ES-I3 (cell line): Measurements from ENCODE around the gene FAM237A.

Source experiments
- H3K36me3 ChIP-seq: 2 replicates; pipeline ENCODE4 v1.6.1; 2013; ENCODE audit warnings: mild to moderate bottlenecking, low read length, control low read depth, moderate library complexity; ENCODE audit not compliant: insufficient read depth
- H3K4me1 ChIP-seq: 2 replicates; pipeline ENCODE4 v1.6.1; 2013; ENCODE audit warnings: mild to moderate bottlenecking, control low read depth, low read length; ENCODE audit not compliant: insufficient read depth
- H3K9ac ChIP-seq: 2 replicates; pipeline ENCODE4 v1.6.1; 2013; ENCODE audit warnings: low read depth, mild to moderate bottlenecking, low read length, moderate library complexity
- H3K9me3 ChIP-seq: 2 replicates; pipeline ENCODE4 v1.6.1; 2013; ENCODE audit warnings: mild to moderate bottlenecking, low read length, moderate library complexity; ENCODE audit not compliant: control insufficient read depth, insufficient read depth

Gene FAM237A

DNA sequence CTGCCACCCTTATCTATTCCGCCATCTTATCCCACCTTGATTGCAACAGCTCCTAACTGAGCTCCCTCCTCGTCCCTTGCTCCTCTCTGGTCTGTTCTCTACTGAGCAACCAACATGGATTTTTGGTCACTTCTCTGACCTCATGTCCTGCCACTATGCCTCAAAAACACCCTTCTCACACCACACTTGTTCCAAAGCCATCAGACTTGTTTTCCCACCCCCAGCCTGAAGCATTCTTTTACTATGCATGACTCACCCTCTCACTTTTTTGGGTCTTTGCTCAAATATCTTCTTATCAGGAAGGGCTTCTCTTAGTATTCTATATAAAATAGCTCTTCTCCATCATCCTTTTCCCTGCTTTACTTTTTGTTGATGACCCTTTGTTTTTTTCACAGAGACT is 2.7 kb upstream of the FAM237A start:
- H3K9ac ChIP-seq = no peak overlapping the region
- no peaks in the 10 kb centered on the region for H3K9me3 ChIP-seq
- no peaks in the 10 kb centered on the region; the same call in 1 of the 2 replicates for H3K4me1 ChIP-seq
- no peaks in the 10 kb centered on the region for H3K36me3 ChIP-seq

DNA sequence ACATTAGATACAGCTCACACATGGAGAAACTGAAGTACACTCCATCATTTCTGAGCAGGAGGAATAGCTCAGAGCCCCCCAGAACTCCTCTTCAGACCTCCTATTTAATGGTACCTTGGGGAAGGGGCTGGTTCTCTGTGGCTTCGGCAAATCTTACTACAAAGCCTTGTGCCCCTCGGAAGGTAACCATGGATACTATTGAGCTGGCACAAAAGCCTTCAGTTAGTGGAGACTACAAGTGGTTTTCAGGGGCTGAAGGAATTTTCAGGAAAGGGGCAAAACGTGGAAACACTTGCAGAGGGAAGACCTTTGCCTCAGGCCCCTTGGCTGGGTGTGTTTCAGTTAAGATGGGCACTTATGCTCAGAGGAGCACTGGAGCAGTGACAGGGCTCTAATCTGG is 1.1 kb upstream of the FAM237A start:
- Histone ChIP-seq H3K9ac (no peak overlapping the region), H3K36me3 (no peaks in the 10 kb centered on the region), H3K9me3 (no peaks in the 10 kb centered on the region), H3K4me1 (no peaks in the 10 kb centered on the region)

DNA sequence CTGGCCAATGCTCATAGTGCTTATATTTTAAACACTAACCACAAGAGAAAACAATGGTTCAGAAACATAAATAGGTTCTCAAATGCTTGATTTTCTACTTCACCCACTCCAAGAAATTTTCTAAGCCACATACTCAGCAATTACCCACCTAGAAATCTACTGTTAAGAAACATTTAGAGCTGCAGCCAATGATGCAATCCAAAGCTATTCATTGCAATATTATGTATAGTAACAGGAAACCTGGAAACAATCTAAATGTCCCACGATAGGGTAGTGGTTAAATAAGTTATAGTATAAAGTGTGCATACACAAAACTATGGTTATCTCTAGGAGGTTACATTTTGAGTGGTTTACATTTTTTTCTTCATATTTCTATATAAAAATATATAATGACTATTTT is 5.7 kb downstream of the FAM237A start:
- Histone ChIP-seq H3K36me3 (no peaks in the 10 kb centered on the region), H3K9ac (no peak overlapping the region), H3K9me3 (no peaks in the 10 kb centered on the region), H3K4me1 (no peaks in the 10 kb centered on the region)

DNA sequence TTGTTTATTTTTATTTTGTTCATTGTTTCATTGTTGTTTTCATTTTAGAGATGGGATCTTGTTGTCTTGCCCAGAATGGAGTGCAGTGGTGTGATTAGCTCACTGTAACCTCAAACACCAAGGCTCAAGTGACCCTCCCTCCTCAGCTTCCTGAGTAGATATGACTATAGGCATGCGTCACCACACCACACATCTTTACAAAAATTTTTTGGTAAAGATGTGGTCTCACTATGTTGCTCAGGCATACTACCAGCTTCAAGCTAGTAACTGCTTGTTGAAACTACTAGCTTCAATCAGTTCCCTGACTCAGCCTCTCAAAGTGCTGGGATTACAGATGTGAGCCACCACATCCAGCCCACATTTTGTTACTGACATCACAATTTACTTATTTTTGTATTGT is 14.8 kb downstream of the FAM237A start:
- no peak overlapping the region for H3K9ac ChIP-seq

DNA sequence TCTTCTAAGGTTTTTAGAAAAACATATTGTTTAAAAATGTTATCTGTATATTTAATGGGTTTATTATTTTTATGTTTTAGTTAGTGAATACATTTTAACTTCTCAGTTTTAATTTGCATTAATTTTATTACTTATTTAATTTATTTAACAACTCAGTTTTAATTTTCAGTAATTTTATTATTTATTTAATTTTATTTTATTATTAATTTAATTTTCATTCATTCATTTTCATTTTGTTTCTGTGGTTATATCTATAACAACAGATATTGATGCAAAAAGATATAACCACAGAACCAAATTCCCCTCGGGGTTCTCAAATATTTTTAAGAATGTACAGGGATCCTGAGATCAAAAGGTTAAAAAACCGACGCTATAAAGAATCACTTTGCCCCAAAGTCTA is 23.0 kb downstream of the FAM237A start:
- H3K4me1 ChIP-seq = peaks cover 2% of the 10 kb centered on the region; the same call in 1 of the 2 replicates
- no peaks in the 10 kb centered on the region for H3K36me3 ChIP-seq
- no peak overlapping the region for H3K9ac ChIP-seq
- no peaks in the 10 kb centered on the region for H3K9me3 ChIP-seq

More for the DNA sequence above, 14.8 kb downstream of the FAM237A start:
- no peaks in the 10 kb centered on the region for H3K36me3 ChIP-seq
- H3K4me1 ChIP-seq = no peaks in the 10 kb centered on the region
- no peaks in the 10 kb centered on the region for H3K9me3 ChIP-seq

DNA sequence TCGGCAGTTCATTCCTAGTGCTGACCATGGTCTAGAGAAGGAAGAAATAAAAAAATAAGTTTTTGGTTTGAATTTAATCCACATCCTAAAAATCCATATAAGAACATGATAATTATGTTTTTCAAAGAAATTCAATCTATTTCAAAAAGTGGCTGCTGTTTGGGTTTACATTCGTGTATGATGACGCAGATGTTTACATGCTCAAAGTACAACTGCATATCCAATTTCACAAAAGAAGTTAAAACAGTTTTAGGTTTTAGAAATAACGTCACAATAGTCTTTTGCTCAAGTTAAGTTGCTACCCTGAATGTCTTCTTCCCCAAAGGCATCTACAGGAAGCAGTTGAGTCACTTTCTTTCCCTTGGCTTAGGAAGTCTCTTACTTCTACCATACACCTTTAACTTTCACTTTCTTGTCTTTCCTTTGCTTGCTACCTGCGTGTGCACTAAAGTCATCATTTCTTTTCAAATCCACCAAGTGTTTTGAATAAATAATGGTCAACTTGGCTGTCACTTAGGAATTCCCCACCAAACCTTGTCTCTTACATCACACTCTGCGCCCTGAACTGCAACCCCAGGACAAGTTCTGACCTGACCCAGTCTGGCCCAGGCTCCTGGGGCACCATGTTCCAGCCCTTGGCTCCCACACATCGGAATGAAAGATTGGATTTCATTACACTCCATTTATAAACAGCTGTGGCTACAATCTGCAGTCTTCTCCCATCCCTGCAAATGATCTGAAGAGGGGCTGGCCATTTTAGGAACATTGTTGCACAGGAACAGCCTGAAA is 28.4 kb downstream of the FAM237A start:
- H3K36me3 ChIP-seq = no peaks in the 10 kb centered on the region
- peaks cover 10% of the 10 kb centered on the region for H3K4me1 ChIP-seq
- H3K9ac ChIP-seq = no peak overlapping the region; the same call in 1 of the 2 replicates
- H3K9me3 ChIP-seq = no peaks in the 10 kb centered on the region

DNA sequence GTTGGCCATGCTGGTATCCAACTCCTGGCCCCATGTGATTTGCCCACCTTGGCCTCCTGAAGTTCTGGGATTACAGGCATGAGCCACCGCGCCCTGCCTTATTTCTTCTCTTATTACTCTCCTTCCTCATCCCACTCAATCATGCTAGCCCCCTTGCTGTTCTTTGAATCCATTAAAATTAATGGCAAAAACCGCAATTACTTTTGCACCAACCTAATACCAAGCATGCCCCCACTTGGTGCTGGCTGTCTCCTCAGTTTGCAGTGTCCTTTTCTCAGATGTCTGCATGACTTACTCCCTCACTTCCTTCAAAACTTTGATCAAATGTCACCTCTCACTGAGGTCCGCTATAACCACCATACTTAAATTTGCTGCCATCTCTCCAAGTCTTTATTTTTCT is 41.3 kb downstream of the FAM237A start:
- no peak overlapping the region for H3K9ac ChIP-seq
- no peaks in the 10 kb centered on the region for H3K4me1 ChIP-seq
- H3K36me3 ChIP-seq = no peaks in the 10 kb centered on the region
- no peaks in the 10 kb centered on the region for H3K9me3 ChIP-seq

DNA sequence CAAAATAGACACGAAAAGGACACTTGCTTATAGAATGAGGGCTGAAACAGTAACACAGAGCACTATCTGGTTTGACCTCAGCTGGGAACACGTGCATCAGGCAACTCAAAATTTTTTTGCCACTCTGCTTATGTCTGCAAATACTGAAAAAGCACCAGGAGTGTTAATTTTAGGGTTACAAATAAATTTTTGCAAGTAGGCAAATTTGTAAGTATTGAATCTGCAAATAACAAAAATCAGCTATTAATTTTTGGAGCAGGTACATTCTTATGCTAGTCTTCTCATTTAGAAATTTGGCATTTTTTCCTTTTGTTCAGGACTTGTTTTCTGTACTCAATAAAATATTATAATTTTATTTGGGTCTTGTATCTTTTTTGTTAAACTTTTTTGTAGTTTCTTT is 46.2 kb downstream of the FAM237A start:
- H3K9me3 ChIP-seq = no peaks in the 10 kb centered on the region
- H3K9ac ChIP-seq = no peak overlapping the region
- no peaks in the 10 kb centered on the region for H3K36me3 ChIP-seq
- no peaks in the 10 kb centered on the region for H3K4me1 ChIP-seq

DNA sequence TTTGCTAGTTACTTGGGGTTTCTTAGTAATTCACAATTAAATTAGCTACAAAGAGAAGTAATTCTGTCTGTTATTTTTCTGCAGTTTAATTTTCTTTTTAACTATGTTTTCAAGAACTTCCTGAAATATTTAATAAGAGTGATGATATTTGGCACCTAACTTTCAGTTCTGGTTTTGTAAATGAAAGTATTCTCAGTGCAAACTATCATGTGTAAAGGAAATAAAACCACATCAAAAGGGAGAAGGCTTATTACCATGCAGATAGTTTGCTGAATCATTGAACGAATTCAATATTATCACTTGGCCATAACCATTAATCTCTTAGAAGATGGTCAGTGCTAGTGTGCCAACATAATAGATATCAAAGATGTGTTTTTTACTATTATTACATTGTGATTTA is 46.7 kb downstream of the FAM237A start:
- Histone ChIP-seq H3K9ac (no peak overlapping the region), H3K36me3 (no peaks in the 10 kb centered on the region), H3K9me3 (no peaks in the 10 kb centered on the region), H3K4me1 (no peaks in the 10 kb centered on the region)

DNA sequence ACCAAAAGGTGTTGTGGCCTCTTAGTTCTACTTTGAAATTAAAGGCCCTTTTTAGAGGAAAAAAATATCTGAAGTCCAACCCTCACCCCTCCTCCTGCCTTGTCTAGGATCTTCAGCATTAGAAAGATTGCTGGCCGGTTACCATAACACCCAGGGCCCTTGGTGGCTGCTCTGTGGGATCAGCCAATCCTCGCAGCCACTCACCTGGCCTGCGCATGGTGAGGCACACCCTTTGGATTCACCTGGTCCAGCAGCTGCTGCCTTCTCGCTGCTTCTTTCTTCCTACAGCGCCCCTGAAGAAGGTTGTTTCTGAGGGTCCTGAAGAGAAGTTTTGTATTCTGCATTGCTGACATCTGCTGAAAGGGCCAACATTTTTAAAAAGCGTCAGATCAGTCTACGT is 50.7 kb downstream of the FAM237A start:
- no peak overlapping the region for H3K9ac ChIP-seq
- no peaks in the 10 kb centered on the region for H3K9me3 ChIP-seq
- no peaks in the 10 kb centered on the region for H3K36me3 ChIP-seq
- H3K4me1 ChIP-seq = no peaks in the 10 kb centered on the region

DNA sequence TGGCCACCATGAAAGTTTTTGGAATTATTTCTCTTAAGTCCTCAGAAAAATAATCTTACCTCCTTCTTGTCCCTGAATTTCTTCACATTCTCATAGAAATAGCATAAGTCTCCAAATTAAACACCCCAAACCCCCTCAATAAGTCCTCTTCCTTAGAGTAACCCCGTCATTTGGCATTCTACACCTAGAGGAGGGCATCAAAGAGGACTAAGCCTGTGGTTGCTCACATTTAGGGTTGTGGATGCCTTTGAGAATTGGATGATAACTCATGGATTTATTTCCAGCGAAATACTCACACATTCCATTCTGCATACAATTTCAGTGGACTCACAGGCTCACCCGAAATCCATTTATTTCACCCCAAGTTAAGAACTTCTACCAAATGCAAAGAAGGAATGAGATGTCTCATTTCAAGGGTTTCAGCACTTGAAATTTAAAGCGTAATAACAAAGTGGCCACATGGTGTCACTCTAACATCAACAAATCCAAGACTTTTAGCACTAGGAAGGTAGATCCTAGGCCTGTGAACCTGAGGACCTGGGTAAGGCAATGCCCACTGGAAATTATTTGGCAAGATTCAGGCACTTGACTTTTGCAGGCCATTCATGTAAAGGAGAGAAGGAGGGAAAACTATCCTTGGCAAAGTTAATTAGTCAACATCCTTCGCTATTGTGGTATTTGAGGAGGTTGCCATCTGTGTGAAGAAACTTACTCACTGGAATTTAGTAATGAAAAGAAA is 51.3 kb downstream of the FAM237A start:
- Histone ChIP-seq H3K9me3 (no peaks in the 10 kb centered on the region), H3K4me1 (no peaks in the 10 kb centered on the region), H3K9ac (no peak overlapping the region), H3K36me3 (no peaks in the 10 kb centered on the region)

DNA sequence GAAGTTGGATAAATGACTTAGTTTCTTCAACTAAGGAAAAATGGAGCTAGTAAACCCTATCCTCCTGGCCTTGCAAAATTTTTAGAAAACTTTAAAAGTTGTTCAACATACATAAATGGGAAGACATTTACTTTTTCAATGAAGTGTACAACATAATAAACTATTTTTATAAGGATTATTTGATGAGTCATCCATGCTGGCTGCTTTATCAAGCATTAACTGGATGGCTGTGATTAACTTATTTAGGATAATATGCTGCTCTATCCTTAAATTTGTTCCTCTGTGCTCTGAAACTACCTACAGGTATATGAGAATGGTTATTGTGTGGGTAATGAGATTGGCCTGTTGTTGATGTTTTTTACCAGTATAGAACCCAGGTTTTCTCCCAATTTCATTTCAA is 54.6 kb downstream of the FAM237A start:
- Histone ChIP-seq H3K4me1 (no peaks in the 10 kb centered on the region), H3K9ac (no peak overlapping the region), H3K36me3 (no peaks in the 10 kb centered on the region), H3K9me3 (no peaks in the 10 kb centered on the region)

DNA sequence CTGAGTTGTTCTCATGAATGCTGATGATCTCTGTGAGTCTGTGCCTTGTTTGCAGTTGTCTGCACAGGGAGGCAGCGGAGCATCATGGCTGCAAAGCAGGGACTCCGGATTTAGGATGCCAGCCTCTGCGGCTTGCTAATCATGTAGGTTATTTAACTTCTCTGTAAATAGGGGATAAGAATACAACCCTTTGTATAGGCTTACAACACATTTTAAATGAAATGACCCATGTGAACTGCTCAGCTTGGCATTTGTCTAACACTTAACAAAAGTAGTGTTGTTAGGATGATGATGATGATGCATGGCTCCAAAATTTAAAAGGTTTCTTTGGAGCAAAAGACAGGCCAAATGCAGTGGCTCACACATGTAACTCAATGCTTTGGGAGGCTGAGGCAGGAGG is 56.5 kb downstream of the FAM237A start:
- no peaks in the 10 kb centered on the region for H3K9me3 ChIP-seq
- no peak overlapping the region for H3K9ac ChIP-seq
- no peaks in the 10 kb centered on the region for H3K4me1 ChIP-seq
- H3K36me3 ChIP-seq = no peaks in the 10 kb centered on the region
